ENCODE data around the gene SKP2.
A peak's percentile ranks its signal among the peaks of the same experiment; 100 is the strongest.
"Not testable (repeated sequence)": the region's sequence is repeated elsewhere in the genome, so short reads cannot be mapped to it uniquely, and the experiment has no call there.

SKP2 gene

GRCh38 chr5:36156619-36157018, 4.7 kb downstream of the SKP2 start:
- DNase-seq (ENCODE audit: low spot score), result no peak

DNA sequence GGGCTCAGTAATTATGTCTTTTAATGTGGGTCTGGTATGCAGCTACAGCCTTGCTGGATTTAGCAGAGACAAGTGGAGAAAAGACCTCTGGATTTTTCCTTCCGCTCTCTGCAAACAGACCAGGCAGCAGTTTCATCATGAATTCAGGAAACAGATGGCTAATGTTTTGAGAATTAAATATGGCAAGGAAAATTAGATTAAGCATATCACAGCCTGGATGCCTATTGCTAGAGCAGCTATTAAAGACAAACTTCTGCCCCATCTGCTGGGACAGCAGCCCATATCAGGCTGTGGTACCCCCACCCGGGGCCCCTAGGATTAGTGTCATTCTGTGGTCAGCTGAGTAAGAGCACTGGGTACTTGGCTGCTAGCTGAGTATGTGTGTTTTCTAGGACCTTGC, 6.2 kb downstream of the SKP2 start:
- DNase-seq (ENCODE audit: low spot score), result no peak

GRCh38 chr5:36160617-36161016, 8.7 kb downstream of the SKP2 start:
- no peak for DNase-seq (ENCODE audit: low spot score)

DNA sequence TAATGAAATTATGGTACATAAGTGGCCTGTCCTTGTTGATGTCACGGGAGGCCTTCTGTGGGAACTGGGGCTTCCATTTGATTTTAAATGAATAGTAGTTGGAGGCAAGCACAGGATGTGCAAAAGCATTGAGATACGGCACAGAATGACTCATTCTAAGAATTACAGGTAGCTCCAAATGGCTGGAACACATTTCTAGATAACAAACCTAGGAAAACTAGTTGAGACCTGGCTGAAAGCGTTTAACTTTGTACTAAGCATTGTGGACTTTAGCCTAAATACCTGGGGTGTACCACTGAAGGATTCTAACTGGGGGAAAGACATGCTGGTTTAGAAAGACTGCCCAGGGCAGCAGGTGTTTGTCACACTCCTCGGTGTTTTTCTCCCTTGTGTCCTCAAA, 9.4 kb downstream of the SKP2 start:
- DNase-seq (ENCODE audit: low spot score), result no peak

DNA sequence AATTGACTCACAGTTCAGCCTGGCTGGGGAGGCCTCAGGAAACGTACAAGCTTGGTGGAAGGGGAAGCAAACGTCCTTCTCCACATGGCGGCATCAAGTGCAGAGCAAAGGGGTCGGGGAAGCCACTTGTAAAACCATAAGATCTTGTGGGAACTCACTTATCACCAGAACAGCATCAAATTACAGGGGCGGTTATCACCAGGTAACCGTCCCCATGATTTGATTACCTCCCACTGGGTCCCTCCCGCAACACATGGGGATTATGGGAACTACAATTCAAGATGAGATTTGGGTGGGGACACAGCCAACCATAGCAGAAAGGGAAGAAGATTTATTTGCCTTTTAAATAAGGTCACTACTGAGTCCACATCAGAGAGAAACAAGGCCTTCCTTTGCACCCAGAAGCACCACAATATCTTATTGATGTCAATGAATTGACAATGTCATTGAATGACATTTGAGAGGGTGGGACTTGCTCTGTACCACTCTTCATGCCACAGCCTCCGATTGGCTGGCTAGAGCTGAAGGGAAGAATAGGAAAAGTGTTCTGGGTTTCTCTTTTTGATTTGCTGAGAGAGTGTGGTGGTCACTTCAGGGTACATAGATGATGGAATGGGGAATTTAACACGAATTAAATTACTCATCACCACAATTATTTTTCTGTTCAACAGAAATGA, 11.0 kb downstream of the SKP2 start:
- DNase-seq (ENCODE audit: low spot score), result peak; percentile 72

- no peak for DNase-seq (ENCODE audit: low spot score)
These were observed 12.6 kb downstream of the SKP2 start for GRCh38 chr5:36164461-36164860.

DNA sequence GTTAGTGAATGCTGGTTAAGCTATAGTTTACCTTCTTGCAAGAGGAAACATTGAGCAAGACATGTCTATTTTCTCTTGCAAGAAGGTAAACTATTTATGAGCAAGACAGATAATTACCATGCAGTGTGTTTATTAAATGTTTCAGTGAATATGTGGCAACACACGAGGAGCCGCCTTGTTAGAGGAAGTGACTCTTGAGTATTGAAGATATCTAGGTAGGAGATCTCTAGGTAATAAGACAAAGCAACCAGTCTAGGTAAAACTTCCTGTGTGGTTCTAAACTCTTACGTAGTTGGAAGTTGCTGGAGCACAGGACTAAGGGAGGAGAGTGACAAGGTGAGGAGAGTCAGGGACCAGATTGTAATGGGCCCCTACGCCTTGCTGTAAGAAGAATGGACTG, 16.8 kb downstream of the SKP2 start:
- no peak for DNase-seq (ENCODE audit: low spot score)

- DNase-seq (ENCODE audit: low spot score), result no peak
These were observed 19.0 kb downstream of the SKP2 start for GRCh38 chr5:36170832-36171424.

DNA sequence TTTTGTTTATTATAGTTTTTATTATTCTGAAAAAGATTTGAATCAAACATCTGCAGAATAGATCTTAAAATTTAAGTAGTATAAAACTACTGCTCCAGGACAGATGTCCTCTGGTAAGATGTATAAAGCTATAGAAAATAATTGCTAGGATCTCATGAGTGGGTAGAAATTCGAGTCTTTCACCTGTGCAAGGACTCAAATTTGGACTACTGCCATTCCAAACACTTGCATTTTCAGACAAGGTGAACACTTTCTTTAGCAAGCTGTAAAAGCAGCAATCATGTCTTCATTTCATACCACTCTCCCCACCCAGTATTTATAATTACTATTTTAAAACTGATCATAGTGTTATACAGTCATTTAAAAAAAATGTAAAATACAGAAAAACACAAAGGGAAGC, 20.7 kb downstream of the SKP2 start:
- no peak for DNase-seq (ENCODE audit: low spot score)

GRCh38 chr5:36173426-36173825, 21.5 kb downstream of the SKP2 start:
- DNase-seq (ENCODE audit: low spot score), result no peak

GRCh38 chr5:36174119-36174518, 22.2 kb downstream of the SKP2 start:
- DNase-seq (ENCODE audit: low spot score), result no peak

GRCh38 chr5:36175043-36175442, 23.1 kb downstream of the SKP2 start:
- DNase-seq (ENCODE audit: low spot score), result no peak

DNA sequence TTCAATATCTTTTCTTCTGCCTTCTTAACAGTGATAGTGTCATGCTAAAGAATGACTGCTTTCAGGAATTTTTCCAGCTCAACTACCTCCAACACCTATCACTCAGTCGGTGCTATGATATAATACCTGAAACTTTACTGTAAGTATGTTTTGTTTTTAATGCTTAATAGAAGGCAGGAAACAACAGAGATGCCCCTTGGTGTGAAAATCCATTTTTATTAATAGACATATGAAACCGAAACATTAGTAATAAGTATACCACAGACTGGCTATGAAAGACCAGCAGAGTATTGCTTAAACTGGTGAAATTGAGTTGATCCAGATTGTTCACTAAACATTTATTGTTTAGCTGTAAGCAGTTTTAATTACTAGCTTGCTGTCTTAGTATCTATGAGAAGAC, 25.2 kb downstream of the SKP2 start:
- no peak for DNase-seq (ENCODE audit: low spot score)

DNA sequence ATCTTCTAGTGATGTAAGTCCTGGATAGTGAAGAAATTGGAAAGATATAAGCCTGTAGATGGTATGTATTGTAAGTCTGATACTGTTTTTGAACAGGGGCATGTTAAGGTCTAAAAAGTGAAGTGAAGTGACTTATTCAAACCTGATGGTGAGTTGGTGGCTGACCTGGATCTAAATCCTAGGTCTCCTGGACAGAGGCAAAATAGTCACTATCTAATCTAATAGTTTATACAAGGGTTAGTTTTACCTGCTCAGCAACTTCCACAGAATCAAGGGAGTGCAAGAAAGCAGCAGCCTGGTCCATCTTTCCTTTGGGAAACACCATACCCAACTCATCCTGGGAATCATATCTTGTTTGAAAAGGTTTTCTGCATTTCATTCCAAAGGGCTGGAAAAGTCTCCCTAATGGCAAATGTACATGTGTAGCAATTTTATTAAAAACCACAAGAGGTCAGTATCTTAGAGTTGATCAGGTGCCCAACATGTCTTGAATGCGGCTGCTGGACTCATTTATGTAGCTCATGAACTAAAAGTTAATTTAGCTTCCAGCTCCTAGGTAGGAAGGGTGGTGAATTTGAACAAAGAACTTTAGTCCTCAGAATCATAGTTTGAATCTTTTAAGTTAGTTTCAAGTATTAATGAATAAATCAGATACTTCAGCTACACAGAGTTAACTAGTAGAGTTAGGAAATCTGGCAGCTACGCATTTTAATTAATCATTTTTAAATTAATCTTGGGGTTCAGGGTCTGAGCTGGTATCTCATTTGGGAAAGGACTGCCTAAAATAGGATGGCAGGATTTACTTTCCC, 26.0 kb downstream of the SKP2 start:
- DNase-seq (ENCODE audit: low spot score), result peak; percentile 39

DNA sequence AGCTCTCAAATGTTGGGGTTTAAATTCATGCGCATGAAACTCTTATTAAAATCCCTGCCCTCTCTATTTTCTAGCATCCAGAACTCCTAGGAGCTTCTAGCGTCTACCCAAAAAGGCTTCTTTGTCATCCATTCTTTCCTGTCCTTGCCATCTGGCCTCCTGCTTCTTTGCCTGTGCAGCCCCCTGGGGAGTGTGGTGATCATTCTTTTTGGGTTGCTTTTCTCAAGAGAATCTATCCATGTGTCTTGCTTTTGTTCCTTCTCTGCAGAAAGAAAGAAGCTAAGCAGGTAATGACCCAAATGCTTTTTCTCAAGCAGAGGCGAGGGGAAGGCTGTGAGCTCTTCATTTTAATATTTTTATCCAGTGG, 26.6 kb downstream of the SKP2 start:
- DNase-seq (ENCODE audit: low spot score), result no peak

- no peak for DNase-seq (ENCODE audit: low spot score)
These were observed 28.0 kb downstream of the SKP2 start for GRCh38 chr5:36179950-36180349.

- no peak for DNase-seq (ENCODE audit: low spot score)
These were observed 28.8 kb downstream of the SKP2 start for GRCh38 chr5:36180556-36181350.

GRCh38 chr5:36181774-36182173, 29.9 kb downstream of the SKP2 start:
- no peak for DNase-seq (ENCODE audit: low spot score)

DNA sequence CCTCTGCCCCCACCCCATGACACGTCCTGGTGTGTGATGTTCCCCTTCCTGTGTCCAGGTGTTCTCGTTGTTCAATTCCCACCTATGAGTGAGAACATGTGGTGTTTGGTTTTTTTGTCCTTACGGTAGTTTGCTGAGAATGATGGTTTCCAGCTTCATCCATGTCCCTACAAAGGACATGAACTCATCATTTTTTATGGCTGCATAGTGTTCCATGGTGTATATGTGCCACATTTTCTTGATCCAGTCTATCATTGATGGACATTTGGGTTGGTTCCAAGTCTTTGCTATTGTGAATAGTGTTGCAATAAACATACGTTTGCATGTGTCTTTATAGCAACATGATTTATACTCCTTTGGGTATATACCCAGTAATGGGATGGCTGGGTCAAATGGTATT, 32.5 kb downstream of the SKP2 start:
- not testable (repeated sequence) for DNase-seq (ENCODE audit: low spot score)

GRCh38 chr5:36193746-36194145, 41.8 kb downstream of the SKP2 start:
- no peak for DNase-seq (ENCODE audit: low spot score)

GRCh38 chr5:36198281-36198680, 46.4 kb downstream of the SKP2 start:
- no peak for DNase-seq (ENCODE audit: low spot score)

DNA sequence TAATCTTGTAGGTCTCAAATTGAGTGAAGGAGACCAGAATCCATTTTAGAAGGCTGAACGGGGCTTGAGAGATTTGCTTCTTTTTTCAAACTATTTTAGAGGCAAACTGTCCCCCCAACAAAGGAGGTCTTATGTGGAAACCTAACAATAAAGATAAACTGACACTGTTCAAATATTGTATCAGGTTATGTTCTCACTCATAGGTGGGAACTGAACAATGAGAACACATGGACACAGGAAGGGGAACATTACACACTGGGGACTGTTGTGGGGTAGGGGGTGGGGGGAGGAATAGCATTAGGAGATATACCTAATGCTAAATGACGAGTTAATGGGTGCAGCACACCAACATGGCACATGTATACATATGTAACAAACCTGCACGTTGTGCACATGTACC, 46.9 kb downstream of the SKP2 start:
- DNase-seq (ENCODE audit: low spot score), result not testable (repeated sequence)

DNA sequence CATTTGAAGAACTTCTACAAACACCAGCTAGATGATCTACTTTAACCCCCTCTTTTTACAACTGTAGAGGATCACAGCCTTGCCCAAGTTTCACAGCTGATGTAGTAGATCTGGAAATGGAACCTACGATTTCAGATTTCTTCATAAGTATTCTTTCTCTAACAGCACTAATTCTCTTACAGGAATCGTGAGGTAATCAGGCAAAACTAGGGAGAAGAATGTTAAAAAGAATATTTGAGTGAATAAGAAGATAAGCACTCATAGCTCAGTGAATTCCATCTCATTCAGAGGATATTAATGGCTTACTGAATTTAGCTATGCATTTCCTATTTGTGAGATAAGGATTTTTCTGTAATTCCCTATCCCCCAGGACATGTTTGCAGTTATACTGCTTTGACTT, 47.7 kb downstream of the SKP2 start:
- no peak for DNase-seq (ENCODE audit: low spot score)

All from Ammon's horn (tissue), 1 donor.